ENCODE results near the gene SV2B.

SV2B gene

DNA sequence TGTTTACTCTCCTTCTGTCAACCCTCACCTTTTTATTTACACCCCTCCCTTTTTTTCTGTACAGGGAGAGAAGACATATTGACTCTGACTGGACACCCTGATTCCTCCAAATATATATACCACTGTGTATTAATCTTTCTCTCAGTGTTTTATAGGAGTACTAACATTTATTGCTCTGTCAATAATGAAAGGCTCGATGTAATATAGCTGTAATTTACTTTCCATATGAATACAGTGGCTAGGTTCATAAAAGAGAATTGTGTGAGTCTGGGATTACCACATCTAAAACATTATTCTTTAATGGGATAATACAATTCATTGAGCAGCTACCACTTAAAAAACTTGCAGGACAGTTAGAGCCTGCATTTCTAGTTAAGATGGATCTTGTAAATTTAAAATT lies 194.3 kb downstream of the SV2B start:
- Histone ChIP-seq H3K4me3 (IDR thresholded peaks at IDR 0.05; ENCODE audit: insufficient read depth, low read depth, low read length) (no peak overlapping the region), H3K9ac (no peak overlapping the region), H3K79me2 (ENCODE audit: insufficient read depth, low read depth) (no peaks in the 10 kb centered on the region), H2AFZ (ENCODE audit: low read depth) (no peak overlapping the region), H3K27me3 (ENCODE audit: insufficient read depth, low read depth) (no peaks in the 10 kb centered on the region), H4K20me1 (ENCODE audit: insufficient read depth) (no peaks in the 10 kb centered on the region), H3K4me1 (ENCODE audit: low read depth, poor library complexity, severe bottlenecking) (no peaks in the 10 kb centered on the region), H3K36me3 (ENCODE audit: insufficient read depth) (no peaks in the 10 kb centered on the region), H3K27ac (no peak overlapping the region), H3K4me2 (no peak overlapping the region)
- TF ChIP-seq, protein P1, sequence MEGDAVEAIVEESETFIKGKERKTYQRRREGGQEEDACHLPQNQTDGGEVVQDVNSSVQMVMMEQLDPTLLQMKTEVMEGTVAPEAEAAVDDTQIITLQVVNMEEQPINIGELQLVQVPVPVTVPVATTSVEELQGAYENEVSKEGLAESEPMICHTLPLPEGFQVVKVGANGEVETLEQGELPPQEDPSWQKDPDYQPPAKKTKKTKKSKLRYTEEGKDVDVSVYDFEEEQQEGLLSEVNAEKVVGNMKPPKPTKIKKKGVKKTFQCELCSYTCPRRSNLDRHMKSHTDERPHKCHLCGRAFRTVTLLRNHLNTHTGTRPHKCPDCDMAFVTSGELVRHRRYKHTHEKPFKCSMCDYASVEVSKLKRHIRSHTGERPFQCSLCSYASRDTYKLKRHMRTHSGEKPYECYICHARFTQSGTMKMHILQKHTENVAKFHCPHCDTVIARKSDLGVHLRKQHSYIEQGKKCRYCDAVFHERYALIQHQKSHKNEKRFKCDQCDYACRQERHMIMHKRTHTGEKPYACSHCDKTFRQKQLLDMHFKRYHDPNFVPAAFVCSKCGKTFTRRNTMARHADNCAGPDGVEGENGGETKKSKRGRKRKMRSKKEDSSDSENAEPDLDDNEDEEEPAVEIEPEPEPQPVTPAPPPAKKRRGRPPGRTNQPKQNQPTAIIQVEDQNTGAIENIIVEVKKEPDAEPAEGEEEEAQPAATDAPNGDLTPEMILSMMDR (conservative IDR thresholded peaks at IDR 0.05; ENCODE audit: low read depth, low read length): no peak

DNA sequence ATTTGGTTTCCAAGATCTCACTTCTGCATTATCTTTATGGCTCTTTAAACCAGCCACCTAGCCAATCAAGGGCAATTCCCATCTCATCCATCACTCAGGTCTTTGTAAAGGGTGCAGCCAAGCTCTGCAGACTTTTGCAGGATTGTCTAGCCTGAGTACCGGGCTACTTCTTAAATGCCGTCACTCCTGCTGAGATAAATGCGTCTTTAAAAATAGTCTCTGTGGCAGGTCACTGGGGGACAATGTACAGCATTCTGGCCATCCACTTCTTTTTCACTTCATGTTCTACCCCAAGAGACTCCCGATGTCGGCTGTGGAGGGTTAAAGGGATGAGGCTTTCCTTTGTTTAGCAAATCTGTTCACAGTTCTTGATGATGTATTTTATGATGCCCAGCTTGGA lies 194.7 kb downstream of the SV2B start:
- TF ChIP-seq, protein P1 (conservative IDR thresholded peaks at IDR 0.05; ENCODE audit: low read depth, low read length): no peak

DNA sequence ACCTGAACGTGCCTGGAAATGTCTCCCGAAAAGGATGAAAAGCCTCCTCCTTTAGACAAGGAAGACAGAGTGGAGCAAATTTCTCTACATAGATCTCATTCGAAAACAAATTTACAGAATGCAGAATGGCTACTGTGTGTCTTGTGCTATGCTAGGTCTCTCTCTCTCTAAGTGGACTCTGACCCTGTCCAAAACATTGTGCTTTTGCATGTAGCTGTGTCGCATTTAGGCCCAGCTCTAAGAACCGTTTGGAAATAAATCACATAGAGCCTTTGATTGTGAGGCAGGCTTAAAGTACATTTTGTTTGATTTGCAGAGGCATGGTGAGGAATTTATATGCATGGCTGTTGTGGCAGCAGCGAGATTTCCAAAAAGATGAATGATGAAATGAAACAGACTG lies 198.0 kb downstream of the SV2B start:
- Histone ChIP-seq H2AFZ (ENCODE audit: low read depth) (no peak overlapping the region), H4K20me1 (ENCODE audit: insufficient read depth) (no peaks in the 10 kb centered on the region), H3K4me1 (ENCODE audit: low read depth, poor library complexity, severe bottlenecking) (peaks cover 6% of the 10 kb centered on the region), H3K27ac (no peak overlapping the region), H3K4me3 (IDR thresholded peaks at IDR 0.05; ENCODE audit: insufficient read depth, low read depth, low read length) (no peak overlapping the region), H3K27me3 (ENCODE audit: insufficient read depth, low read depth) (no peaks in the 10 kb centered on the region), H3K4me2 (no peak overlapping the region), H3K9ac (no peak overlapping the region), H3K36me3 (ENCODE audit: insufficient read depth) (no peaks in the 10 kb centered on the region), H3K79me2 (ENCODE audit: insufficient read depth, low read depth) (no peaks in the 10 kb centered on the region)
- TF ChIP-seq, protein P1 (conservative IDR thresholded peaks at IDR 0.05; ENCODE audit: low read depth, low read length): no peak

More for the DNA sequence above, 194.7 kb downstream of the SV2B start:
- Histone ChIP-seq H3K27ac (no peak overlapping the region), H3K4me3 (IDR thresholded peaks at IDR 0.05; ENCODE audit: insufficient read depth, low read depth, low read length) (no peak overlapping the region), H3K79me2 (ENCODE audit: insufficient read depth, low read depth) (no peaks in the 10 kb centered on the region), H4K20me1 (ENCODE audit: insufficient read depth) (no peaks in the 10 kb centered on the region), H3K4me2 (no peak overlapping the region), H3K27me3 (ENCODE audit: insufficient read depth, low read depth) (no peaks in the 10 kb centered on the region), H3K36me3 (ENCODE audit: insufficient read depth) (no peaks in the 10 kb centered on the region), H3K4me1 (ENCODE audit: low read depth, poor library complexity, severe bottlenecking) (no peaks in the 10 kb centered on the region), H3K9ac (no peak overlapping the region), H2AFZ (ENCODE audit: low read depth) (no peak overlapping the region)

DNA sequence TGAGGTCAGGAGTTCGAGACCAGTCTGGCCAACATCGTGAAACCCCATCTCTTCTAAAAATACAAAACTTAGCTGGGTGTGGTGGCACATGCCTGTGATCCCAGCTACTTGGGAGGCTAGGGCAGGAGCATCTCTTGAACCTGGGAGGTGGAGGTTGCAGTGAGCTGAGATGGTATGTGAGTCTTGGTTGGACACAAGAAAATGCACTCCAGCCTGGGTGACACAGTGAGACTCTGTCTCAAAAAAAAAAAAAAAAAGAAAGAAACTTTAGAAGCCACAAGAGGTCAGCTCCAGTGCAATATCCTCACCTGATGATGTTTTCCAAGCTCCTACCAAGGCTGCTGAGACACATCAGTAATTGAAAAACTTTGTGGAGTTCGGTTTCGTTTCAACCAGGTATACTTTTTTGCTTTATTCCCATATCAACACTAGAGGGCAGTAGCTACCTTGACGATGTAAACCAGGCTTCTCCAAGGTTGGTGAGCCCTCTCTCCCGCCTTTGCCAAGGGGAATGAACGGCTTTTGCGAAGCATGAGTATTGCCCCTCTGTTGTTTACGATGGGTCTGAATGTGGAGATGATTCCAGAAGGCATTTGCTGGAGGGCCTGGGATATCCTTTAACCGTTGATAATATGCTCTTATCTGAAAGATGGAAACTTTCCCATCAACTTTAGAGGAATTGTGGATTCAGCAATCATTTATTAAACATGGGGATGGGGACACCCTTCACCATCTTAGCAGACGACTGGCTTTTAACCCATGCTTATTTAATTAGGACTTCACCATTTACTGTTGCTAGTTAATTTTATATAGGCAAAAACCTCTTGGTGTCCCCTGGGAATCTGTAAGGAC lies 202.8 kb downstream of the SV2B start:
- H3K27me3 ChIP-seq (ENCODE audit: insufficient read depth, low read depth): no peaks in the 10 kb centered on the region
- H3K9ac ChIP-seq: no peak overlapping the region
- H2AFZ ChIP-seq (ENCODE audit: low read depth): peak overlapping the region; percentile 44
- H3K27ac ChIP-seq: no peak overlapping the region
- peaks cover 7% of the 10 kb centered on the region for H3K4me1 ChIP-seq (ENCODE audit: low read depth, poor library complexity, severe bottlenecking)
- no peaks in the 10 kb centered on the region for H3K36me3 ChIP-seq (ENCODE audit: insufficient read depth)
- H3K79me2 ChIP-seq (ENCODE audit: insufficient read depth, low read depth): no peaks in the 10 kb centered on the region
- H3K4me3 ChIP-seq (IDR thresholded peaks at IDR 0.05; ENCODE audit: insufficient read depth, low read depth, low read length): no peak overlapping the region
- H3K4me2 ChIP-seq: peak overlapping the region; percentile 7; the same call in 1 of the 2 replicates
- TF ChIP-seq, protein P1 (conservative IDR thresholded peaks at IDR 0.05; ENCODE audit: low read depth, low read length): peak; percentile 92
- no peaks in the 10 kb centered on the region for H4K20me1 ChIP-seq (ENCODE audit: insufficient read depth)
